ENCODE data around the gene CHEK1.

- TF ChIP-seq CTCF (IDR thresholded peaks at IDR 0.05) (no peak), EZH2 (IDR thresholded peaks at IDR 0.05) (no peak)
These were observed 60.3 kb downstream of the CHEK1 start for GRCh38 chr11:125685228-125685627.
